ENCODE data around the gene CBY2.
A peak's percentile ranks its signal among the peaks of the same experiment; 100 is the strongest.

CBY2 gene

DNA sequence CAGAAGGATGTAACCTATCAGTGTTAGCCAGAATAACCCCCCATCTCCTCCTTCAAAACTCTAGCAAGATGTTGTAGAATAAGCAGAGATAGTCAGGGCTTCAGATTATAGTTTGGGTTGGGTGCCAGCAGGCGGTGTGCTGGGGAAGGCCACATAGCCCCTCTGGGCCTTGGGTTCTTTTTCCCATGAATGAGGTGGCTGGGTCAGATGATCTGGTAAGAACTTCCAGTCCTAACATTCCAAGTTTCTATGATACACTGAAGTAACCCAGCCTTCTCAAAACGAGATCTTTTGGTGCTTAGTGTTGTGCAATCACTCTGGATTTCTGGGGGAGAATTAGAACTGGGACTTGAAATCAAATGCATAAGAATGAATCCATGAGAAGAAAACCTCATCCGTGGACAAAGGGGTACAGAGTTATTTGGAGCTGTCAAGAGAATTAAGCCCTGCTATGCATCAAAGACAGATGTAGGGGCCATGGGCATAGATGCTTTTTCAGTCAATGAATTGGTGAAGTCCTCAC is 810 bp downstream of the CBY2 start:
- DNase-seq = no peak

DNA sequence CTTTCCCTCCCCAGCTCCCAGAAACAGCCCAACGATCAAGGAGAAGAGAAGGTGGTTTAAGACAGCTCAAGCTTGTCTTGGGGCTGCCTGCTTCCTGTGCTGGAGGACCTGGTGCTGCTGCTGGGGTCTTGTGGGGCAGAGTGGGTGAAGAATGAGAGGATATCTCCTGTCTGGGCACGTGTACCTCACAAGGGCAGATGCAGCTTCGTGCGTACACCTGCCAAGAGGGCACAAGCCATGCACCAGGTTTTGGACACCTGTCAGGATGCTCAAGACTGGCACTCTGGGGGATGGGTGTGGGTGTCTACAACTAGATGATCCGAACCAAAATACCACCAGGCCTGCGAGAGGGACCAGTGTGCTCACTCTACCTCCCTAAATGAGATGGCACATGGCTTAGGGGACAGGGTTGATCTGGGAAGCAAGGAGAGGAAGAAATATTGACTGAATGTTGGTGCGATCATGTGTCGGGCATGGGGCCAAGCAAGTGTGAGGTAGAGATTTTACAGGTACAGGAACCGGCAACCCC is 2.2 kb downstream of the CBY2 start:
- DNase-seq = no peak

DNA sequence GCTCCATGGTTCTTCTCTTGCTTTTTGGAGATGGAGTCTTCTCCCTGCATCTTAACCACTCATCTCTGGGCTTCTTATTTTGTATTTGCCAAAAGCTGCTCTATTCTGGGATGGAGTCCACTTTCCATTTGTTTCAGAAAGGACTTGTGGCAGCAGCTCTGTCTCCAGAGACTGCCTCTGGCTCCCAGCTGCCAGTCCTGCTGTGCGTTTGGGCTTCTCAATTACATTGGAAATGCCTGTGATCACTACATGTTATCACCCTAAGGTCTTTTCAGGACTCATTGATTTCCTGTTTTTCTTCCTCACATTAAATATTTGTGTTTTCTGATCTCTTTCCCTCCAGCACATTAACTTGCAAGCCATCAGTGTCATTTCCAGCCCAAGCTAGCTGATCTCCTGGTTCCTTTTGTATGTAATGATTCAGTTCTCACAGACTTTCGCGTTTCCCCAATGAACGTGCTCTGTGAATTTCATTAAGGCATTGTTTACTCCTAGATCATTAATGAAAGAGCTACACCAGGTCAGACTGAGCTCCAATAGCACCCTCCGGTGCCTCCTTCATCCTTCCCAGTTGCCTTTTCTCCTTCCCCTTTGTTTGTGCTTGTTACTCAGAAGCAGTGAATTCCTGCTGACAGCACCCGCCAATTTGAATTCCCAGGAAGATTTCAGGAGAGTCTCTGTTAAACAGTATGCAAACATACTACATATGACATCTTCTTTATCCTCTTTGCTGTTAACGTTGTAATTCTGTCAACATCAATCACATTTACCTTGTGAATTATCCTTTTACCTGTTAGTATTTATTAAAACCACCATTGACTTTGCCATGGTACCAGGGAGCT is 3.0 kb downstream of the CBY2 start:
- DNase-seq = no peak

DNA sequence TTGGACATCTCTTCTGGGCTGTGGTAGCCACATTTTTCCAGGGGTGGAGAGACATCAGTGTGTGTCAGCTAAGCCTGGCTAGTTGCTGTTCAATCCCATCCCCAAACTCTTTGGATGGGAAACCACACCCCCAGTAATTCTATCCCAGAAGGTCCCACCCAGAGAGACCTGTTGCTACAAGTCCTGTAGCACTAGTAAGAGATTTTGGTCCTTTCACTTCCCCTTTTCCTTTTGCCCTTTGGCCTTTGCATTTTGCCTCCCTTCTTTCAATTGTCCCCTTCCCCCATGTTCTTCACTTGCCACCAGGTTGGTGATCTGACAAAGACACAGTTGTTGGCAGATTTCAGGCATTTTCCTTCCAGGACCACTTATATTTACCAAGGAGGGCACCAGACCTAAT is 3.8 kb downstream of the CBY2 start:
- no peak for DNase-seq

GRCh38 chr13:45707516-45708100 is 5.5 kb downstream of the CBY2 start:
- DNase-seq = no peak

DNA sequence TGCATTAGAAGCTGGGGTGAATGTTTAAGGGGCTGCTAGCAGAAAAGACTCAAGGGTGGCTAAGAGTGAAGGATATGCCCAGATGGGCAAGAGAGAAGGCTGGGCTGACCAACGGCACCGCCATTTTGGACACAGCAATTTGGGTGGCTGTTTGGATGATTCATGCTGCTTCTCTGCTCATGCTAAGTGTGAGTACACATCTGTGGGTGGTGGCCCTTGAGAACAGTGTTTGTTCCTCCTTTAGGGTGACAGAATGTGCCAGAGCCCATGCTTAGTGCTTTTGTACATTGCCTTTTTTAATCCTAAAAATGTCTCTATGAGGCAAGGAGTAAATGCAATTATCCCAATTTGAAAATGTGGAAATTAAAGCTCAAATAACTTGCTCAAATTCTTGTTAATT is 9.8 kb downstream of the CBY2 start:
- DNase-seq = no peak

- no peak for DNase-seq
These were observed 11.1 kb downstream of the CBY2 start for GRCh38 chr13:45713106-45713690.

DNA sequence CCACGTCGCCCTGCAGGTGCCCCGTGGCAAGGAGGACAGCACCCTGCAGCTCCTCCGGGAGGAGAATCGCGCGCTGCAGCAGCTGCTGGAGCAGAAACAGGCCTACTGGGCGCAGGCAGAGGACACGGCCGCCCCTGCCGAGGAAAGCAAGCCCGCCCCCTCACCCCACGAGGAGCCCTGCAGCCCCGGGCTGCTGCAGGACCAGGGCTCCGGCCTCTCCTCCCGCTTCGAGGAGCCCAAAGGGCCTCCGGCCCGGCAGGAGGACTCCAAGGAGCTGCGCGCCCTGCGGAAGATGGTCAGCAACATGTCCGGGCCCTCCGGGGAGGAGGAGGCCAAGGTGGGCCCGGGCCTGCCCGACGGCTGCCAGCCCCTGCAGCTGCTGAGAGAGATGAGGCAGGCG is 11.6 kb downstream of the CBY2 start:
- no peak for DNase-seq

- DNase-seq = no peak
These were observed 12.1 kb downstream of the CBY2 start for GRCh38 chr13:45714170-45714569.

- no peak for DNase-seq
These were observed 13.2 kb downstream of the CBY2 start for GRCh38 chr13:45715351-45715750.

DNA sequence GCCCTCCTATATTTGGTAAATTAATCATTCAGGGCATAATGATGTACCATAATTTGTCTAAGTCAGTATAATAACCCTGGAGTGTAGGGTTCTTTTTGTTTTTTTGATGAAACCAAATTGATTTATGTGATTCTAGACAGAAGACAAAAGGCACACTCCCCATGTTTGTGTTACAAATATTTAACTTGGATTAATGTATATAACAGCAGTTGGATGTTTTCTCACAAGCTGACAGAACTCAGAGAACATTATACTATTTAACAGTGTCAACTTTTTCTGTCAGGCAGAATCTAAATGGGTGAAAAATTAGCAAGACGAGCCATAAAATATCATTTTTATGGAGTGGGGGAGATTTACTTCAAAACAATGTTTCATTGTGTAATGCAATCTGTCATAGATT is 15.2 kb downstream of the CBY2 start:
- no peak for DNase-seq

GRCh38 chr13:45718063-45718462 is 15.9 kb downstream of the CBY2 start:
- DNase-seq = peak; percentile 1

GRCh38 chr13:45718992-45719391 is 16.9 kb downstream of the CBY2 start:
- DNase-seq = no peak

DNA sequence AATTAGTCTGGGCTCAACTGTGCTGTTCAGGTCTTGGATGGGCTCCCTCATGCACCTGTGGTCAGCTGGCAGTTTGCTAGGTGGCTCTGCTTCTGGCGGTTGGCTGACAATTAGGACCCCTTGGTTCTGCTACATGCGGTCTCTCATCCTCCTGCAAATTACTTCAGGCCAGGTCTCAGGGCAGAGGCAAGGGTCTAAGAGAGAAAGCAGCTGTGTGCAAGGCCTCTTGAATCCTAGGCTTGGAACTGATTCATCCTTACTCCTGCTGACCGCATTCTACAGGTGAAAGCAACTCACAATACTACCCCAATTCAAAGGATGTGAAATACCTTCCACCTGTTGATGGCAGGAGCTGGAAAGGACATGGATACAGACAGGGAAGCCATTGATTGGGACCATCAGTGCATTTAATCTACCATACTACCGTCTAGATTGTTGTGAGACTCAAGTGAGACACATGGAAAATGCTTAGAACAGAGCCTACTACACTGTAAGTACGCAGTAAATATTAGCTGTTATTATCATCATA is 19.1 kb downstream of the CBY2 start:
- no peak for DNase-seq

DNA sequence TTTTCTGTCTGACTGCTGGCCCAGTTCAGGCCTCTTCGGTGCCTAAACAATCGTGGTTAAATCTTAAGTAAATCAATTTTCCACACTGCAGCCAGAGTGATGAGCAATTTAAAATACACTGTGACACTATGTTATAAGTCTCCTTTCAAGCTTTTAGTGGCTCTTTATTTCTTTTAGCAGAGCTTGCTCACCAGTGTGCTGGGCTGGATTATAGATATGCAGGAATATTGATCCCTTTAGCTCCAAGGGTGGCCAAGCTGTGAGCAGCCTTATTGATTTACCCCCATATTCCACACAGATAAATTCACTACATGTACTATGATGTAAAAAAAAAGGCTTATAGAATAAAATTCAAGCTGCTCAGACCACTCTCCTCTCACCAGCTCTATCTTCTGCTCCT is 21.7 kb downstream of the CBY2 start:
- DNase-seq = no peak

- DNase-seq = no peak
These were observed 26.6 kb downstream of the CBY2 start for GRCh38 chr13:45728759-45729158.

- no peak for DNase-seq
These were observed 29.3 kb downstream of the CBY2 start for GRCh38 chr13:45731455-45731854.

- no peak for DNase-seq
These were observed 30.8 kb downstream of the CBY2 start for GRCh38 chr13:45732916-45733315.

GRCh38 chr13:45733361-45733760 is 31.2 kb downstream of the CBY2 start:
- no peak for DNase-seq

GRCh38 chr13:45737571-45738017 is 35.5 kb downstream of the CBY2 start:
- DNase-seq = no peak

DNA sequence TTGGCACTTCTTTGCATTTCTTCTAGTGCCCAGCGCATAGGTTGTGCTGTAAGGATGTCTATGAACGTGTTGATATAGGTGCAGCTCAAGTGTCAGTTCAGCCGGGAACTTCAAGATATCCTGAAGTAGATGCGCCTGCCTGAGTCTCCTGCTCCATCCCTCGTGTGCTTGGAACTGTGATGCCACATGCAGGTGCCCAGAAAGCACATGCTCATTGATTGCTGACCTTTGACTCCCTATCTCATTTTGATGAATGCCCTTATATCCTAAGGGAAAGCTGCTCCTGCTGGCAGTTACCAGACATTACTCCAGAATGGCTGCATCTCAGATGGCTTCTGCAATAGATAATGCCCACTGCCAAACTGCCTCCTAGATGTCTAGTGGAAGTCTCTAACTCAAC is 40.9 kb downstream of the CBY2 start:
- no peak for DNase-seq

DNA sequence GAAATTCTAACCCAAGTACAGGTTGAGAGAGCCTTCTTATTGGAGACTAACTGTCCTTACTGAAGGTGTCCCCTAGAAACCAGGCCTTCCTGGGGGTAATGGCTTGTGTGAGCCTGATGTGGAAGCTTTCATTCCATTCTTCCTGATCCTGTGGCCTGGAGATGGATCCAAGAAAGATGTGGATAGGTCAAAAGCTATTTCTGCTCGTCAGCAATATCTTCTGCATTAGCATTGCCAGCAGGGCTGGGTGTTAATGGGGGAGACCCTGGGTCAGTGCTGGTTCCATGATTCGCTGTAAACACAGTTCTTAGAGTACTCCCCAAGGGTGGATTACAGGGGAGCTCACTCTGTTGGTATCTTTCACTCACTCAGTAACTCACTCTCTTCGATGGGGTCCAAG is 42.9 kb downstream of the CBY2 start:
- no peak for DNase-seq

DNA sequence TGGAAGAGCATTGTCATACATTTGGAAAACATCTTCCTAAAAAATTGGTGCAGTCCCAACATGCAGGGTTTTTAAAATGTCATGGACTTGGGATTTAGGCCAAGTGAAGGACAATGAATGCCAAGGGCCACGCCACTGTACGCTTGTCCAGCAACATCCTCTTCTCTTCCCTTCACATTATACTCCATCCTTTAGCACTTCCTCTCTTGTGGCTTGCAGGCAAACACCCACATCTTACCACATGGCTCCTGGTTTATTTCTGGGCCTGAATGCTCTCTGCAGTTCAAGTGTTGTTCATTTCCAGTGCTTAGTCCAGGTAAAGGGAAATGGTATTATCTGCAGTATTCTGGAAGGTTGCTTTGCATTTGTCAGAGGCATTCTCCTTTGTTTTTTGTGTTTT is 45.0 kb downstream of the CBY2 start:
- no peak for DNase-seq

Data from amniotic stem cell (primary cell).